Natural killer cell (primary cell): Measurements from ENCODE around the gene GGT6. TPM values are rescaled to one million over a fixed set of nuclear protein-coding genes. Genes with fewer than 3 reads are reported as not detected.

Source experiments
- ATAC-seq, 3 donors: fragments of 150-1000 bp in 2 of 3; fragments of 200-7000 bp in 1 of 3; cut with Tn5 transposase; 1 replicate in 1 of 3; 2 replicates in 2 of 3; pipeline ENCODE4 v1.10.0; 2021; ENCODE audit warnings: mild to moderate bottlenecking in 2 of 3, moderate library complexity in 2 of 3
- DNase-seq, 2 donors: peaks; one replicate each; pipeline versions ENCODE4 v3.0.0 to v3.0.0-alpha.2; 2013 to 2021; ENCODE audit warnings: mixed read lengths in 1 of 2
- H3K27ac ChIP-seq: one replicate; pipeline ENCODE4 v1.5.1; 2013; ENCODE audit warnings: mild to moderate bottlenecking, low read length
- H3K27me3 ChIP-seq: one replicate; pipeline ENCODE4 v1.6.1; 2013; ENCODE audit warnings: low read length; ENCODE audit not compliant: control insufficient read depth, insufficient read depth
- H3K36me3 ChIP-seq: one replicate; pipeline ENCODE4 v1.6.1; 2013; ENCODE audit warnings: low read length; ENCODE audit not compliant: control insufficient read depth, insufficient read depth
- H3K4me1 ChIP-seq: one replicate; pipeline ENCODE4 v1.6.1; 2013; ENCODE audit warnings: low read length; ENCODE audit not compliant: control insufficient read depth, insufficient read depth
- H3K4me3 ChIP-seq: one replicate; pipeline ENCODE4 v1.5.1; 2013; ENCODE audit warnings: low read length
- H3K9me3 ChIP-seq: one replicate; pipeline ENCODE4 v1.6.1; 2013; ENCODE audit warnings: low read length; ENCODE audit not compliant: control insufficient read depth, insufficient read depth
- H3K27ac Mint-ChIP-seq, 2 donors: one replicate each; pipeline ENCODE4 v1.8.0; 2022; ENCODE audit warnings: mild to moderate bottlenecking in 2 of 2, mixed read lengths in 2 of 2, moderate library complexity in 1 of 2
- H3K27me3 Mint-ChIP-seq, 2 donors: one replicate each; pipeline ENCODE4 v1.8.0; 2022; ENCODE audit warnings: low read depth in 2 of 2, mixed read lengths in 2 of 2
- H3K36me3 Mint-ChIP-seq: one replicate; pipeline ENCODE4 v1.8.0; 2022; ENCODE audit warnings: mixed read lengths
- H3K4me1 Mint-ChIP-seq, 2 donors: one replicate each; pipeline ENCODE4 v1.8.0; 2022; ENCODE audit warnings: mixed read lengths in 2 of 2
- H3K4me3 Mint-ChIP-seq: one replicate; pipeline ENCODE4 v1.8.0; 2022; ENCODE audit warnings: mild to moderate bottlenecking, moderate library complexity, mixed read lengths
- H3K9me3 Mint-ChIP-seq, 2 donors: one replicate each; pipeline ENCODE4 v1.8.0; 2022; ENCODE audit warnings: mixed read lengths in 2 of 2
- WGBS: methylation state at CpG from one replicate; pipeline ENCODE4 v1.1.7; 2013; ENCODE audit warnings: missing lambda C conversion rate; ENCODE audit not compliant: insufficient coverage; 5-methylcytosine and 5-hydroxymethylcytosine counted together
- intact Hi-C: fragments of 100-400 bp; cut with micrococcal nuclease; formaldehyde crosslinking; loops from one replicate; pipeline ENCODE4 v1.14.2; 2022
- total RNA-seq, 4 donors: library from RNA; stranded (reverse); fragments of 120-200 nt in 1 of 4; gene quantifications; one replicate each; pipeline versions ENCODE4 v1.2.3 to v1.2.4, GENCODE V29; 2013 to 2022
- TF ChIP-seq, protein P1 (sequence below): fragments of 200-600 bp; IDR thresholded peaks from one replicate; pipeline ENCODE4 v1.8.0; 2022; ENCODE audit warnings: antibody characterized with exemption

GGT6 gene
- total RNA-seq, 3 donors from 2014 or later (not counting 1 experiment from before 2014, with no cell fraction given) = not detected

DNA sequence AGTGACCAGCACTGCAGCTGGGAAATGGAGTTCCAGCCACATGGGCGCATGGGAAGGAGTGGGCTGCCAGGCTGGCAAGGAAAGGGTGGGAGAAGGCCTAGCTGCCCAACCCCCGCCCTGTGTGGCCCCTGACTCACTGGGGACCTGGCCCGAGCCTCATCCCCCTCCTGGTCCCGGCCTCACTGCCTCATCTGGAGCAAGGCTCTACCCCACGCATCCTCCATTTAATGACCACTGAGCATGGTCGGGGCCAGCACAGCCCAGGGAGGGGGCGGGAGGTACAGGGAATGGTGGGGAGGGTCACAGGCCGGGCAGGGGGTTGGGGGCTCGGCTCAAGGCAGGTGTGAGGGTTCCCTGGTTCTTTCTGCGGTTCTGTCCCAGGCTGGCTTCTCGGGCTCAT is 45.6 kb downstream of the GGT6 start:
- H3K9me3 Mint-ChIP-seq = no peaks in the 10 kb centered on the region
- 86% methylated on average over 11 of the region's 11 CpGs for WGBS
- no peaks in the 10 kb centered on the region for H3K27me3 Mint-ChIP-seq
- Histone ChIP-seq H3K4me1 (peaks cover 13% of the 10 kb centered on the region), H3K9me3 (no peaks in the 10 kb centered on the region), H3K27me3 (no peaks in the 10 kb centered on the region), H3K27ac (no peak overlapping the region), H3K36me3 (no peaks in the 10 kb centered on the region), H3K4me3 (no peak overlapping the region)
- peaks cover 1 to 13% of the 10 kb centered on the region in 2 donors for H3K4me1 Mint-ChIP-seq
- ATAC-seq (no peak), DNase-seq (no peak)
- no peaks in the 10 kb centered on the region for H3K36me3 Mint-ChIP-seq
- TF ChIP-seq, protein P1, sequence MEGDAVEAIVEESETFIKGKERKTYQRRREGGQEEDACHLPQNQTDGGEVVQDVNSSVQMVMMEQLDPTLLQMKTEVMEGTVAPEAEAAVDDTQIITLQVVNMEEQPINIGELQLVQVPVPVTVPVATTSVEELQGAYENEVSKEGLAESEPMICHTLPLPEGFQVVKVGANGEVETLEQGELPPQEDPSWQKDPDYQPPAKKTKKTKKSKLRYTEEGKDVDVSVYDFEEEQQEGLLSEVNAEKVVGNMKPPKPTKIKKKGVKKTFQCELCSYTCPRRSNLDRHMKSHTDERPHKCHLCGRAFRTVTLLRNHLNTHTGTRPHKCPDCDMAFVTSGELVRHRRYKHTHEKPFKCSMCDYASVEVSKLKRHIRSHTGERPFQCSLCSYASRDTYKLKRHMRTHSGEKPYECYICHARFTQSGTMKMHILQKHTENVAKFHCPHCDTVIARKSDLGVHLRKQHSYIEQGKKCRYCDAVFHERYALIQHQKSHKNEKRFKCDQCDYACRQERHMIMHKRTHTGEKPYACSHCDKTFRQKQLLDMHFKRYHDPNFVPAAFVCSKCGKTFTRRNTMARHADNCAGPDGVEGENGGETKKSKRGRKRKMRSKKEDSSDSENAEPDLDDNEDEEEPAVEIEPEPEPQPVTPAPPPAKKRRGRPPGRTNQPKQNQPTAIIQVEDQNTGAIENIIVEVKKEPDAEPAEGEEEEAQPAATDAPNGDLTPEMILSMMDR = no peak
- no peak overlapping the region for H3K4me3 Mint-ChIP-seq
- no peak overlapping the region for H3K27ac Mint-ChIP-seq
- intact Hi-C loops = no loop called here

DNA sequence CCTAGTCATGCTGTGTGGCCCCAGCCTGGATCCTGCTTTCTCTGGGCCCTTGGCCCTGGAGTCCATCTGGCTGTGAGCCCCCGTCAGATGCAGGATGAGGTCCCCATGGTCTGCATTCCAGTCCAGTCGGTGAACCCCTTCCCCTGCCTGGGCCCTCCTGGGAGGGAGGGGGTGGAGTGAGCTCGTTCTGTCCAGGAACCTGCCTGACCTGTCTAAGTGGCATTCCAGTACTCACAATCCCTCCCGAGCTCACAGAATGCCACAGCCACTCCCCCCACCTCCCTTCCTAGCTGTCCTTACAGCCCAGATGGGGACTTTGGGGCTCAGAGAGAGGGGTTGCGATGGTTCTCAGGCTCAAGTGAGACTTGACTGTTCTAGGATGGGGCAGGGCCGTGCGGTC is 46.2 kb downstream of the GGT6 start:
- H3K27me3 ChIP-seq = no peaks in the 10 kb centered on the region
- ATAC-seq = no peak
- H3K4me1 Mint-ChIP-seq = peaks cover 7 to 19% of the 10 kb centered on the region in 2 donors
- TF ChIP-seq, protein P1 = no peak
- intact Hi-C loops = no loop called here
- H3K9me3 Mint-ChIP-seq = no peaks in the 10 kb centered on the region
- DNase-seq = no peak
- no peaks in the 10 kb centered on the region for H3K36me3 ChIP-seq
- no peaks in the 10 kb centered on the region for H3K36me3 Mint-ChIP-seq
- H3K4me3 ChIP-seq = no peak overlapping the region
- no peak overlapping the region for H3K4me3 Mint-ChIP-seq
- peaks cover 19% of the 10 kb centered on the region for H3K4me1 ChIP-seq
- 92% methylated on average over 6 of the region's 7 CpGs for WGBS
- H3K27ac ChIP-seq = no peak overlapping the region
- H3K27me3 Mint-ChIP-seq = peaks cover 0 to 6% of the 10 kb centered on the region in 2 donors
- no peak overlapping the region for H3K27ac Mint-ChIP-seq
- H3K9me3 ChIP-seq = no peaks in the 10 kb centered on the region

DNA sequence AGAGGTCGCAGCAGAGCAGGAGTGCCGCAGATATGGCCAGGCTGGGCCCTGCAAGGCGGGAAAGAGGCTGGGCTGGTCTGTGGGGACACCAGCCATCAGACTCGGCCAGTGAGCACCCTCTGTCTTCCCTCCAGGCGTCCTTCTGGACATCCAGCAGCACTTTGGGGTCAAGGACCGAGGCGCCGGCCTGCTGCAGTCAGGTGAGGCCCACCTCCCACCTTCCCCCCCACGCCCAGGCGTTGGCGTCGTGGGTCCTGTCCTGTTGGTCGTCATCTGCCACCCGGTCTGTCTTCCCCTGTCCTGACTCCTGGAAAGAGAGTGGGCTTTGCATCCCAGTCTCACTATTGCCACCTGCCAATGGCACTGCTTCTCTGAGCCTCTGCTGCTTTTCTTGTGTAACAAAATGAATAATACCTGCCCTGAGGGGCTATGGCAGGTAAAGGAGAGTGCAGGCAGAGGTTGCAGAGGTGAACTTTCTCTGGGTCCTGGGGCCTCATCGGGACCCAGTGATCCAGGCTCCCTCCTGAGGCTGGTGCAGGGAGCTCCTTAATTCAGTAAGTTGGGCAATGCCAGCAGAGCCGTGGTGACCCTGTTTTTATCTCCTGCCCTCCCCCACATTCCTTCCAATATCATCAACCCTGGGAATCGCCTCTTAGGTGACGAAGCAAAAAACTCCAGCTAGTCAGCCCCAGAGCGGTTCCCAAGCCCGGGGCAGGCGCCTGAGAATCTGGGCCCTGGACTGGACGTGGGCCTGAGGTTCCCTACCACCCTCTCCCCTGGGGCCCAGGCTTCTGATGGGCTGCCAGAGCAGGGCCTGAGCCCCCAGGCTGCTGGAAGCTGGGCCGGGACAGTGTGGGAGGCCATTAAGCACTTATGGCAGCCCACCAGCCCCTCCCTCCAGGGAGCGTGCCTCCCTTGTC is 47.0 kb downstream of the GGT6 start:
- H3K36me3 Mint-ChIP-seq = no peaks in the 10 kb centered on the region
- H3K9me3 ChIP-seq = no peaks in the 10 kb centered on the region
- H3K4me1 Mint-ChIP-seq = peaks cover 15 to 27% of the 10 kb centered on the region in 2 donors
- TF ChIP-seq, protein P1 = no peak
- H3K27me3 Mint-ChIP-seq = peaks cover 5 to 14% of the 10 kb centered on the region in 2 donors
- H3K4me1 ChIP-seq = peaks cover 27% of the 10 kb centered on the region
- no peaks in the 10 kb centered on the region for H3K36me3 ChIP-seq
- H3K9me3 Mint-ChIP-seq = no peaks in the 10 kb centered on the region
- H3K27ac ChIP-seq = no peak overlapping the region
- no peak overlapping the region for H3K27ac Mint-ChIP-seq
- intact Hi-C loops = no loop called here
- no peaks in the 10 kb centered on the region for H3K27me3 ChIP-seq
- H3K4me3 ChIP-seq = no peak overlapping the region
- 93% methylated on average over 24 of the region's 24 CpGs for whole genome bisulfite sequencing
- DNase-seq (no peak), ATAC-seq (no peak)
- no peak overlapping the region for H3K4me3 Mint-ChIP-seq
